Thyroid gland (tissue), 4 donors: ENCODE results near the gene C11orf52. TPM values are rescaled to one million over a fixed set of nuclear protein-coding genes. Genes with fewer than 3 reads are reported as not detected.
"Not testable (repeated sequence)": the region's sequence is repeated elsewhere in the genome, so short reads cannot be mapped to it uniquely, and the experiment has no call there.

ENCODE experiments used
- DNase-seq, 2 donors: peaks; one replicate each; pipeline ENCODE4 v3.0.0-alpha.2; 2019
- H3K27ac ChIP-seq, 3 donors: fragments of 200-600 bp; sonication (generic); 1 replicate in 2 of 3; 2 replicates in 1 of 3; pipeline ENCODE4 v1.5.1; 2016 to 2019; ENCODE audit warnings: mild to moderate bottlenecking in 1 of 3, moderate library complexity in 1 of 3
- H3K27me3 ChIP-seq: fragments of 200-600 bp; sonication (generic); one replicate; pipeline ENCODE4 v1.5.1; 2019
- H3K36me3 ChIP-seq, 2 donors: fragments of 200-600 bp; sonication (generic); one replicate each; pipeline ENCODE4 v1.5.1; 2016 to 2019
- H3K4me1 ChIP-seq, 2 donors: fragments of 200-600 bp; sonication (generic); one replicate each; pipeline ENCODE4 v1.5.1; 2017 to 2019
- H3K4me3 ChIP-seq, 3 donors: fragments of 200-600 bp; sonication (generic); replicated peaks in 1 of 3; 1 replicate in 2 of 3; 2 replicates in 1 of 3; pipeline ENCODE4 v1.5.1; 2016; ENCODE audit warnings: mild to moderate bottlenecking in 1 of 3
- H3K9me3 ChIP-seq: fragments of 200-600 bp; sonication (generic); one replicate; pipeline ENCODE4 v1.5.1; 2017
- CTCF ChIP-seq, 6 experiments: fragments of 200-600 bp in 3 of 6; fragments of 450-650 bp in 3 of 6; sonication (generic) in 3 of 6; IDR thresholded peaks; one replicate each; pipeline ENCODE4 v1.5.1; 2016 to 2019; ENCODE audit warnings: antibody characterized with exemption in 6 of 6, mild to moderate bottlenecking in 2 of 6, inconsistent platforms in 1 of 6, moderate library complexity in 1 of 6
- POLR2A ChIP-seq, 2 donors: fragments of 450-650 bp; IDR thresholded peaks; one replicate each; pipeline ENCODE4 v1.6.1; 2017; ENCODE audit warnings: antibody characterized with exemption in 2 of 2, mild to moderate bottlenecking in 2 of 2, moderate library complexity in 1 of 2
- WGBS, 2 donors: methylation state at CpG; one replicate each; pipeline ENCODE4 v1.1.5; 2017; 5-methylcytosine and 5-hydroxymethylcytosine counted together
- intact Hi-C: fragments of 100-400 bp; cut with DNase I; formaldehyde crosslinking; loops from one replicate; pipeline ENCODE4 v1.15.1; 2023
- total RNA-seq, 4 donors: library from RNA; depleted of rRNA; stranded (reverse); fragments of >200 nt; gene quantifications; one replicate each; pipeline ENCODE4 v1.2.3, GENCODE V29; 2016

Gene C11orf52
- total RNA-seq, 4 donors from 2014 or later = 21.7 to 33.4 (median 24.9) TPM

- no peaks in the 10 kb centered on the region for H3K27me3 ChIP-seq
- H3K4me1 ChIP-seq = peaks cover 3 to 18% of the 10 kb centered on the region in 2 donors
- no peak overlapping the region for H3K4me3 ChIP-seq
- H3K9me3 ChIP-seq = no peaks in the 10 kb centered on the region
- TF ChIP-seq POLR2A (IDR thresholded peaks at IDR 0.05) (no peak), CTCF (IDR thresholded peaks at IDR 0.05) (no peak)
- DNase-seq = no peak
- 92 to 96% methylated on average over 5 of the region's 5 CpGs for WGBS, 2 donors
- no peak overlapping the region for H3K27ac ChIP-seq
- no peaks in the 10 kb centered on the region for H3K36me3 ChIP-seq
- intact Hi-C loops = loop anchor here (5.0 kb wide), 1 partner anchor 45 kb away; no protein-coding TSS in a partner anchor
These were observed 36.5 kb upstream of the C11orf52 start for GRCh38 chr11:111882202-111882601.

GRCh38 chr11:111885053-111885452 lies 33.7 kb upstream of the C11orf52 start:
- intact Hi-C loops, H3K4me3 ChIP-seq, H3K27me3 ChIP-seq, DNase-seq, H3K9me3 ChIP-seq, H3K27ac ChIP-seq, H3K36me3 ChIP-seq, H3K4me1 ChIP-seq: not testable (repeated sequence)
- WGBS, 2 donors = 83 to 99% methylated on average over 4 of the region's 4 CpGs

GRCh38 chr11:111886032-111886431 lies 32.7 kb upstream of the C11orf52 start:
- no peak for DNase-seq
- H3K4me1 ChIP-seq = no peaks in the 10 kb centered on the region
- H3K9me3 ChIP-seq = no peaks in the 10 kb centered on the region
- WGBS, 2 donors = 83 to 93% methylated on average over 4 of the region's 4 CpGs
- H3K4me3 ChIP-seq = no peak overlapping the region
- H3K27me3 ChIP-seq = no peaks in the 10 kb centered on the region
- intact Hi-C loops = no loop called here
- H3K36me3 ChIP-seq = no peaks in the 10 kb centered on the region
- no peak overlapping the region for H3K27ac ChIP-seq
- no peak for TF ChIP-seq POLR2A (IDR thresholded peaks at IDR 0.05)
- no peak for TF ChIP-seq CTCF (IDR thresholded peaks at IDR 0.05)

GRCh38 chr11:111886844-111887243 lies 31.9 kb upstream of the C11orf52 start:
- intact Hi-C loops = no loop called here
- no peak for DNase-seq
- TF ChIP-seq CTCF (IDR thresholded peaks at IDR 0.05) (no peak), POLR2A (IDR thresholded peaks at IDR 0.05) (no peak)
- Histone ChIP-seq H3K9me3 (no peaks in the 10 kb centered on the region), H3K36me3 (no peaks in the 10 kb centered on the region), H3K27me3 (no peaks in the 10 kb centered on the region), H3K27ac (no peak overlapping the region), H3K4me3 (no peak overlapping the region), H3K4me1 (no peaks in the 10 kb centered on the region)
- WGBS, 2 donors = 89 to 91% methylated on average over 2 of the region's 2 CpGs

GRCh38 chr11:111905411-111905810 lies 13.3 kb upstream of the C11orf52 start:
- Histone ChIP-seq H3K4me1 (peaks cover 7 to 12% of the 10 kb centered on the region in 2 donors), H3K4me3 (no peak overlapping the region), H3K36me3 (peaks cover 0 to 7% of the 10 kb centered on the region in 2 donors), H3K27me3 (no peaks in the 10 kb centered on the region), H3K9me3 (no peaks in the 10 kb centered on the region), H3K27ac (no peak overlapping the region)
- WGBS, 2 donors = 64 to 71% methylated on average over 2 of the region's 2 CpGs
- intact Hi-C loops = no loop called here
- TF ChIP-seq POLR2A (IDR thresholded peaks at IDR 0.05) = no peak
- TF ChIP-seq CTCF (IDR thresholded peaks at IDR 0.05) = no peak
- DNase-seq = no peak

- no peak overlapping the region for H3K4me3 ChIP-seq
- TF ChIP-seq POLR2A (IDR thresholded peaks at IDR 0.05) = no peak
- TF ChIP-seq CTCF (IDR thresholded peaks at IDR 0.05) = no peak
- intact Hi-C loops = no loop called here
- no peak for DNase-seq
- no peaks in the 10 kb centered on the region for H3K27me3 ChIP-seq
- H3K36me3 ChIP-seq = peaks cover 0 to 7% of the 10 kb centered on the region in 2 donors
- 79 to 88% methylated on average over 1 of the region's 1 CpG for WGBS, 2 donors
- no peaks in the 10 kb centered on the region for H3K9me3 ChIP-seq
- H3K4me1 ChIP-seq = peaks cover 12 to 17% of the 10 kb centered on the region in 2 donors
- H3K27ac ChIP-seq = peak overlapping the region in 1 of 3 donors; percentile 17
These were observed 12.0 kb upstream of the C11orf52 start for GRCh38 chr11:111906680-111907079.
